GM23248 (cell line): ENCODE data around the gene ERC1. TPM values are rescaled to one million over a fixed set of nuclear protein-coding genes. Genes with fewer than 3 reads are reported as not detected.

Experiments used
- DNase-seq: peaks from one replicate; pipeline ENCODE4 v3.0.0-alpha.2; 2015
- H2AFZ ChIP-seq: fragments of 200-600 bp; sonication (generic); 2 replicates; pipeline ENCODE4 v1.6.1; 2016; ENCODE audit warnings: antibody characterized with exemption
- H3F3A ChIP-seq: fragments of 200-600 bp; sonication (generic); 2 replicates; pipeline ENCODE4 v1.6.1; 2016; ENCODE audit warnings: mild to moderate bottlenecking, antibody characterized with exemption, mixed run types; ENCODE audit not compliant: insufficient read depth
- H3K27ac ChIP-seq: fragments of 200-600 bp; sonication (generic); 2 replicates; pipeline ENCODE4 v1.5.1; 2016; ENCODE audit warnings: mild to moderate bottlenecking
- H3K27me3 ChIP-seq: fragments of 200-600 bp; sonication (generic); replicated peaks from 2 replicates; pipeline ENCODE4 v1.6.1; 2016; ENCODE audit warnings: mild to moderate bottlenecking; ENCODE audit not compliant: insufficient read depth
- H3K36me3 ChIP-seq: fragments of 200-600 bp; sonication (generic); 2 replicates; pipeline ENCODE4 v1.6.1; 2016; ENCODE audit warnings: low read depth, mild to moderate bottlenecking
- H3K4me1 ChIP-seq: fragments of 200-600 bp; sonication (generic); 2 replicates; pipeline ENCODE4 v1.6.1; 2016; ENCODE audit warnings: mild to moderate bottlenecking; ENCODE audit not compliant: insufficient read depth
- H3K4me2 ChIP-seq: fragments of 200-600 bp; sonication (generic); one replicate; pipeline ENCODE4 v1.6.1; 2016; ENCODE audit warnings: mild to moderate bottlenecking; ENCODE audit not compliant: unreplicated experiment
- H3K4me3 ChIP-seq: fragments of 200-600 bp; sonication (generic); 2 replicates; pipeline ENCODE4 v1.5.1; 2016; ENCODE audit warnings: mild to moderate bottlenecking
- H3K79me2 ChIP-seq: fragments of 200-600 bp; sonication (generic); 2 replicates; pipeline ENCODE4 v1.6.1; 2016; ENCODE audit warnings: mild to moderate bottlenecking; ENCODE audit not compliant: insufficient read depth
- H3K9ac ChIP-seq: fragments of 200-600 bp; sonication (generic); 2 replicates; pipeline ENCODE4 v1.6.1; 2016; ENCODE audit warnings: mild to moderate bottlenecking
- H3K9me2 ChIP-seq: fragments of 200-600 bp; sonication (generic); 2 replicates; pipeline ENCODE4 v1.6.1; 2016; ENCODE audit warnings: mixed run types, mild to moderate bottlenecking, moderate library complexity; ENCODE audit not compliant: insufficient read depth
- H3K9me3 ChIP-seq: fragments of 200-600 bp; sonication (generic); one replicate; pipeline ENCODE4 v1.6.1; 2017; ENCODE audit warnings: low read depth
- H4K20me1 ChIP-seq: fragments of 200-600 bp; sonication (generic); 2 replicates; pipeline ENCODE4 v1.6.0; 2016; ENCODE audit not compliant: insufficient read depth
- EZH2 ChIP-seq: fragments of 200-600 bp; sonication (generic); IDR thresholded peaks from 2 replicates; pipeline ENCODE4 v1.6.1; 2018; ENCODE audit warnings: antibody characterized with exemption, mild to moderate bottlenecking; ENCODE audit not compliant: insufficient read depth, poor library complexity, severe bottlenecking
- EZH2phosphoT487 ChIP-seq: fragments of 200-600 bp; sonication (generic); IDR thresholded peaks from 2 replicates; pipeline ENCODE4 v1.6.1; 2018; ENCODE audit warnings: antibody characterized with exemption, moderate library complexity, mild to moderate bottlenecking, low read depth; ENCODE audit not compliant: insufficient read depth
- WGBS, 2 experiments: methylation state at CpG; one replicate each; pipeline ENCODE4 v1.1.6; 2015 to 2017; ENCODE audit warnings: low lambda C conversion rate in 2 of 2, low coverage in 1 of 2; ENCODE audit errors: missing lambda C conversion rate in 2 of 2; 5-methylcytosine and 5-hydroxymethylcytosine counted together
- in situ Hi-C: fragments of 300-500 bp; cut with MboI; formaldehyde crosslinking; loops from 2 replicates; pipeline ENCODE4 v1.15.0; 2020
- polyA plus RNA-seq: library from polyadenylated mRNA; unstranded; fragments of >200 nt; fragmentation: Nextera tagmentation; extraction: Ambion mirVana; gene quantifications from 2 replicates; pipeline ENCODE4 v1.2.1, GENCODE V29; 2016
- total RNA-seq: library from RNA; depleted of rRNA; stranded (reverse); fragments of >200 nt; shearing (Covaris generic); gene quantifications from 2 replicates; pipeline ENCODE4 v1.2.3, GENCODE V29; 2014

ERC1 gene
- total and polyA plus RNA-seq, 2 experiments from 2014 or later = 21.5 to 23.3 TPM

DNA sequence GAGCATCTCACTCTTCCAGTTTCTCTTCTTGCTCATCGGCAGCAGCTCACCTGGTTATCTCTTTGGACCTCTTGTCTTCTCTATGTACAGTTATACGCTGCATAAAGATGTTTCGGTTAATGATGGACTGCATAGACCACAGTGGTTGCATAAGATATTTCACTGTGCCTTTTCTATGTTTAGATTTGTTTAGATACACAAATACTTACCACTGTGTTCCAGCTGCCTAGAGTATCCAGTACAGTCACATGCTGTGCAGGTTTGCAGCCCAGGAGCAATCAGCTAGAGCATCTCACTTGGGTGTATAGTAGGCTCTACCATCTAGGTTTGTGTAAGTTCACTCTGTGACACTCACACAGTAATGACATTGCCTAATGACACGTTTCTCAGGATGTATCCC is 545.8 kb downstream of the ERC1 start:
- no peaks in the 10 kb centered on the region for H3K27me3 ChIP-seq
- peaks cover 57% of the 10 kb centered on the region for H3F3A ChIP-seq
- H3K4me2 ChIP-seq = no peak overlapping the region
- peaks cover 100% of the 10 kb centered on the region for H3K79me2 ChIP-seq
- H3K9ac ChIP-seq = no peak overlapping the region
- H3K36me3 ChIP-seq = no peaks in the 10 kb centered on the region
- H3K9me3 ChIP-seq = no peaks in the 10 kb centered on the region
- no peak overlapping the region for H2AFZ ChIP-seq
- DNase-seq = no peak
- in situ Hi-C loops = no loop called here
- peaks cover 49% of the 10 kb centered on the region for H3K4me1 ChIP-seq
- 94 to 96% methylated on average over 4 of the region's 4 CpGs for WGBS, 2 experiments
- no peaks in the 10 kb centered on the region for H3K9me2 ChIP-seq
- H4K20me1 ChIP-seq = peaks cover 32% of the 10 kb centered on the region; the same call in 1 of the 2 replicates
- TF ChIP-seq EZH2phosphoT487 = no peak
- no peak for TF ChIP-seq EZH2
- no peak overlapping the region for H3K4me3 ChIP-seq
- H3K27ac ChIP-seq = no peak overlapping the region

DNA sequence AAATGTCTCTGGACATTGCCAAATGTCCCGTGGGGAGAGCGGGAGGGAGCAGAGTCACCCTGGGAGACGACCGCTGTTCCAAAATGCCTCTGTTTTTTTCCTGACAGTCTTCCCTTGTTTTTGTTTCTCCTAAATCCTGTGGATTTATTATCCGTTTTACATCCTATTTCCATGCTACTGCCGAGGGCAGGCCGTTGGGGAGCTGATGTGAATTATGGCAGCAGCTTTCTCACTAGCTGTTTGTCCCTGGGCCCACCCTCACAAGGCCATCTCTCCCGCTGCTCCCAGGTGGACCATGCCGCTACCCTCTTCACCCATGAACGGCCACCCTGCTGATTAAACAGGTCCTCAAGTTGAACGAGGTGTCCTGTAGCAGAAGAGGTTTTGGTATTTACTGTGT is 548.1 kb downstream of the ERC1 start:
- in situ Hi-C loops = no loop called here
- no peak for TF ChIP-seq EZH2
- Histone ChIP-seq H3K36me3 (peaks cover 6% of the 10 kb centered on the region; the same call in 1 of the 2 replicates), H3K4me3 (no peak overlapping the region), H3K4me1 (peaks cover 42% of the 10 kb centered on the region), H3K27me3 (no peaks in the 10 kb centered on the region), H2AFZ (no peak overlapping the region), H3K9ac (no peak overlapping the region), H3K9me2 (no peaks in the 10 kb centered on the region), H3K4me2 (no peak overlapping the region), H3K27ac (no peak overlapping the region), H4K20me1 (peaks cover 41% of the 10 kb centered on the region), H3F3A (peaks cover 58% of the 10 kb centered on the region), H3K79me2 (peaks cover 100% of the 10 kb centered on the region), H3K9me3 (no peaks in the 10 kb centered on the region)
- WGBS, 2 experiments = 89 to 92% methylated on average over 11 of the region's 11 CpGs
- DNase-seq = no peak

- WGBS, 2 experiments = 83 to 88% methylated on average over 6 of the region's 6 CpGs
- H3K4me2 ChIP-seq = no peak overlapping the region
- peaks cover 55% of the 10 kb centered on the region for H3F3A ChIP-seq
- no peak overlapping the region for H3K27ac ChIP-seq
- peaks cover 7% of the 10 kb centered on the region; the same call in 1 of the 2 replicates for H3K36me3 ChIP-seq
- in situ Hi-C loops = no loop called here
- H3K9me2 ChIP-seq = no peaks in the 10 kb centered on the region
- H3K27me3 ChIP-seq = no peaks in the 10 kb centered on the region
- no peak overlapping the region for H3K9ac ChIP-seq
- H3K4me1 ChIP-seq = peaks cover 30% of the 10 kb centered on the region
- TF ChIP-seq EZH2 (no peak), EZH2phosphoT487 (no peak)
- H3K79me2 ChIP-seq = peaks cover 100% of the 10 kb centered on the region
- H3K4me3 ChIP-seq = no peak overlapping the region
- no peak overlapping the region for H2AFZ ChIP-seq
- DNase-seq = peak; percentile 65
- H4K20me1 ChIP-seq = peaks cover 36% of the 10 kb centered on the region
- no peaks in the 10 kb centered on the region for H3K9me3 ChIP-seq
Measured at GRCh38 chr12:1540690-1541089, 549.7 kb downstream of the ERC1 start.

GRCh38 chr12:1542599-1542998 is 551.6 kb downstream of the ERC1 start:
- in situ Hi-C loops = no loop called here
- no peak for DNase-seq

More at GRCh38 chr12:1542599-1542998, 551.6 kb downstream of the ERC1 start:
- Histone ChIP-seq H3K4me3 (no peak overlapping the region), H3F3A (peaks cover 55% of the 10 kb centered on the region), H3K27ac (no peak overlapping the region), H3K9me2 (no peaks in the 10 kb centered on the region), H3K4me2 (no peak overlapping the region), H3K36me3 (peaks cover 8% of the 10 kb centered on the region; the same call in 1 of the 2 replicates), H3K9me3 (no peaks in the 10 kb centered on the region), H3K4me1 (peaks cover 20% of the 10 kb centered on the region), H3K9ac (no peak overlapping the region), H4K20me1 (peaks cover 42% of the 10 kb centered on the region), H2AFZ (no peak overlapping the region), H3K27me3 (no peaks in the 10 kb centered on the region), H3K79me2 (peaks cover 100% of the 10 kb centered on the region)
- TF ChIP-seq EZH2 (no peak), EZH2phosphoT487 (no peak)
- WGBS, 2 experiments = 90 to 93% methylated on average over 7 of the region's 7 CpGs
